Measurements from ENCODE around the gene INPP5K.
"Not testable (repeated sequence)": the region's sequence is repeated elsewhere in the genome, so short reads cannot be mapped to it uniquely, and the experiment has no call there.

The INPP5K gene

DNA sequence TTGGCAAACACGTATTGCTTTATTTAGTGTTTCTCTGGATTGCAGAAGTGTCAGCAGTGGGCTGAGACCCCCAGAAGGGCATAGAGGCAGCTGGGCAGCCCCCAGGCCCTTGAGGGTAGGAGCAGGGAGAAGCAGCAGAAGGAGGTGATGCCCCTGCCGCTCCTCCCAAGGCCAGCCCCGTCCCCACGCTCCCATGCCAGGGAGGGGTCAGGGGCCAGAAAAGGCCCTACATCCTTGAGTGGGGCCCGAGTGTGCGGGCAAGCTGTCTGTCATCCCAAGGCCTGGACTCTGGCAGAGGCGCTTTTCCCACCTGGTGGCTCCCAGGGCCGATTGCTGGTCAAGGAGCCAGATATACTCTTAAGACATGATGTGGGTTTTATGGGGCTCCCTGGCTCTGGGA, 52.2 kb downstream of the INPP5K start:
- DNase-seq (ENCODE audit: low read depth) = no peak

DNA sequence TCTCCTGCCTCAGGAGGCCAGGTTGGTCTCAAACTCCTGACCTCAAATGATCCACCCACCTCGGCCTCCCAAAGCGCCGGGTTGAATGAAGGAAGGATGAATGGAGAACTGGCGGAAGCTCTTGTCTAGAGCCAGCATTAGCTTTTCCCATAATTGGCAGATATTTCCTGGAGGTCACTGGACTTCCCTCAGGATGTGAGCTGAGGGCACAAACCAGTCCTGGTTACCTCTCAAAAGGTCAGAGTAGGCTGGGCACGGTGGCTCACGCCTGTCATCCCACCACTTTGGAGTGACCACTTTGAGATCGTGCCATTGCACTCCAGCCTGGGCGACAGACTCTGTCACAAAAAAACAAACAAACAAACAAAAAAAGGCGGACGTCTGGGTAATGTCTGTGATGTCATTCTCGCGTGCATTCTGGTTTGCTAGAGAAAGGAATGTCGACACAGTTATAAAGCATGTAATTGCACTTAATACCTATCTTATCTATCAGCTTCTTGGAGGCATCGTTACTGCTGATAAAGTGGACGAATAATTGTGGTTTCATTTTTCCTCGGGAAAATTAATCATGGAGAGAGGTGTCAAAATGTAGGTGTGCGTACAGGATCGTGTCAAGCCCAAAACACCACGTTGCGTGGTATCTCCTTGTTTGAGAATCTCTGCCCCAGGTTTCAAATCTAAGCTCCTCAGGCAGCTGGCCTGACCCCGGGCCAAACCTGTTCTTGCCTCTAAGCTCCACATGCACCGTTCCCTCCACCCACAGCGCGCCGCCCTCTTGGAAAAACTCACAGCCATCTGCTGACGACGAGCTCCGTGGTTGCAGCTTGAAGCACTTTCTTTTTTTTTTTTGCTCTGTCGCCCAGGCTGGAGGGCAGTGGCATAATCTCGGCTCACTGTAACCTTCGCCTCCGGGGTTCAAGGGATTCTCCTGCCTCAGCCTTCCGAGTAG, 54.0 kb downstream of the INPP5K start:
- no peak for DNase-seq (ENCODE audit: low read depth)

DNA sequence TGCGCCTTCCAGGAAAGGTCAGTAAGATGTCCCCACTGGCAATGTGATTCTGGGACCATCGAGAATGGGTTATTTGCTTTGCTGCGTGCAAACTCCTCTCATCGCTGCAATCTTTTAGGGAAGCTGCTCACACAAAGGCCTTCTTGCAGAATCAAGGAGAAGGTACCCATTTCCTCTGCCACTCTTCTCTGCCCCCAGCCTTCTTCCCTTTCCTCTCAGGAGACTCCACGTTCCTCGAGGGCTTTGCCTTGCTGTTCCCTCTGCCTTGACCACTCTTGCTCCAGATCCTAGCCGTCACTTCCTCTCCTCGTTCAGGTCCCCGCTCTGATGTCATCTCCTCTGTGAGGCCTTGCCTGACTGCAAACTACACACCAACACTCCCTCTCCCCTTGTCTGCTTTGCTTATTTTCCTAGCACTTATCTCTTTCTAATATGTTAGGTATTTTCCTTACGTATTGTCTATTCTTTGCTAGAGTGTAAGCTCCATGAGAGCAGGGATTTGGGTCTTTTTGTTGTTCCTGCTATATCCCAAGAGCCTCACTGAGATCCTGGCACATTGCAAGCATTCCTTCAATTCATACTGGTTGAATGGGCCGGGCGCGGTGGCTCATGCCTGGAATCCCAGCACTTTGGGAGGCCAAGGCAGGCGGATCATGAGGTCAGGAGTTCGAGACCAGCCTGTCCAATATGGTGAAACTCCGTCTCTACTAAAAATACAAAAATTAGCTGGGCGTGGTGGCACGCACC, 55.0 kb downstream of the INPP5K start:
- no peak for DNase-seq (ENCODE audit: low read depth)

DNA sequence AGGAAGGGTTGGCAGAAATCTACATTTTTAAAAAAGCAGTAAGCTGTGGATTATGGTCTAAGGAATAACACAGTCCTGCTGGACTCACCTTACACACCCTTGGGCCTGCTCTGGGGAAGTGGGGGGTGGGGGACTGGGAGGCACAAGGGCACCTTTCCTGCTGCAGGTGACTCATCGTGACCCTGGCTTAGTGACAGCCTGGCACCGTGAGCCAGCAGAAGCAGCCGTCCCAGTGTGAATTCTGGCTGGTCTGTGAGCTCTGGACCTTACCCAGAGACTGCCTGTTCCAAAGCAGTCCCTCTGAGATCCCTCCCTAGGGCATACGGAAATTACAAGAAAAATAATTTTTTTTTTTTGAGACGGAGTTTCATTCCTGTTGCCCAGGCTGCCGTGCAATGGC, 56.2 kb downstream of the INPP5K start:
- DNase-seq (ENCODE audit: low read depth) = no peak

DNA sequence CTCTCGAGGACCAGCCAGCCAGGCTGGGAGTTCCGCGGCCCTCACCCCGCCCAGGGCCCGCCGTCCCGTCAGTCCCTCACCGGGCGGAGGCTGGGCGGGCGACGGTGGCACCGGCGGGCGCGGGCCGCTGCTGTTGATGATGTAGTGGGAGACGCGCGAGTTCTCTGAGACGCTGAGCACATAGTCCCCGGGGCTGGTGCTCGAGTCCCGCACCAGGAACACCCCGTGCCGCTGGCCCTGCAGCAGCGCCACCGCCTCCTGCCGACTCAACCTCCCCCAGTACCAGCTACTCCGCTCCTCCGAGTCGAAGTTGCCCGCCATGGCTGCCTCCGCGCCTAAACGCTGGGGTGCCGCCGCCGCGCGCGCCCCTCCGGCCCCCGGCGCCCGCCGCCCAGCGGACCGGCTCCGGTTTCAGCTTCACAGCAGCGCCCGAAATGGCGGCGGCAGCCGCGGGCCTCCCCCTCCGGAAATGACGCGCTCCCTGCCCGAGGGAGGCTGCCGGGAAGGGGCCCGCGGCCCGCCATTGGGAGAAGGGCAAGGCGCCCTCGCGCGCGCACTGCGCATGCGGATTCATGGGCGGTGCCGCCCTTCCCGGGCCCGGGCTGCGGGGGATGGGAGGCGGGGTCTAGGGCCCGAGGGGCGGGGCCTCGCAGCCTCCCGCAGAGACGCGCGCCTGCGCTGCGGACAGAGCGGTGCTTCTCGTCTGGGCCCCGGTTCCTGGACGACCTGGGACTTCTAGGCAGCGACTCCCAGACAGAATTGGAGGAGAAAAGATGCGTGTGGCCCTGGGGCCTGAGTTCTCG, 60.4 kb downstream of the INPP5K start, which contains the start of gene CRK:
Gene CRK (minus strand): TSS at position 436 of the 803 bp plus-strand sequence. CDS start 115 bp downstream, at position 321.
- peak; percentile 98 for DNase-seq (ENCODE audit: low read depth)

DNA sequence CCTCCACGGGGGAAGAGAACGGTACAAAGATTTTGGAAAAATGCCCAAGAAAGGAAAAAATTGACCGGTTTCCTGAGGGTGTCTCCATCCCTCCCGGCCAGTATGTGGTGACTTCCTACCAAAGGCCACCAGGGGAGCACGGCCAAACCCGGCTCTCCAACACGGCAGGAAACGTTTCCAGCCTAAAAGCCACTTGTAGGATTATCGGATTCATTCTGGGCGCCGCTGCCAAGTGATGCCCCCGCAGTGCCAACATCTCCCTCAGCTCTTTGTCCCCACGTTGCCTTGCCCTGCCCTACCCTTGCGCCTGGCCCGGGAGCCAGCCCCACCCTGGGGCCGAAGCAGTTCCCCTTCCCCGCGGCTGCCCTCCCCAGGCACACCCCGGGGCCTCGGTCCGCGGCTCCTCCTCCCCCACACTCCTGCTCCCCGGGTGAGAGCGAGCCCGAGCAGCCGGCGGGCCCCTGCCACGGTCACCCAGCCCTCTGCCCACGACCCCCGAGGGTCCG, 61.1 kb downstream of the INPP5K start:
- DNase-seq (ENCODE audit: low read depth) = peak; percentile 14

DNA sequence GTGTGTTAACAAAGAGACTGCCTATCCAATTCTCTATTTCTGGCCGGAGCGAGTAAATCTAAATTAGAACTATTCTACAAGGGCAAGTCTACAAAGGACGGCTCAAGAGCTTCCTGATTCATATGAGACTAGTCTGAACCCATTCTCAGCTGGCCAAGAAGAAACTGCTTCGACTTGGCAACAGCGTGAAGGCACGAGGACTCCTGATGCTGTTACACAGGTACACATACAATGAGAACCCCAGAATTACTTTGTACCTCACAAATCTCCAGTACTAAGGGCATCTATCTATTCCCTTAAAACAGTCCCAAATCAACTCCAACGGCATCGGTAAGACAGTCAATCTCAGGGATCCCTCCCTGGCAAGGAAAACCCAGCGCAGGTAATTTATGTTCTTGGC, 61.9 kb downstream of the INPP5K start:
- no peak for DNase-seq (ENCODE audit: low read depth)

DNA sequence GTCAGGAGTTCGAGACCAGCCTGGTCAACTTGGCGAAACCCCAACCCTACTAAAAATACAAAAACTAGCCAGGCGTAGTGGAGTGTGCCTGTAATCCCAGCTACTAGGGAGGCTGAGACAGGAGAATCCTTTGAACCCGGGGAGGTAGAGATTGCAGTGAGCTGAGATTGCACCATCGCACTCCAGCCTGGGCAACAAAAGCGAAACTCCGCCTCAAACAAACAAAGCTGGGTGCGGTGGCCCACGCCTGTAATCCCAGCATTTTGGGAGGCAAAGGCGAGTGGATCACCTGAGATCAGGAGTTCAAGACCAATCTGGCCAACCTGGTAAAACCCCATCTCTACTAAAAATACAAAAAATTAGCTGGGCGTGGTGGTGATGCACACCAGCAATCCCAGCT, 62.7 kb downstream of the INPP5K start:
- not testable (repeated sequence) for DNase-seq (ENCODE audit: low read depth)

DNA sequence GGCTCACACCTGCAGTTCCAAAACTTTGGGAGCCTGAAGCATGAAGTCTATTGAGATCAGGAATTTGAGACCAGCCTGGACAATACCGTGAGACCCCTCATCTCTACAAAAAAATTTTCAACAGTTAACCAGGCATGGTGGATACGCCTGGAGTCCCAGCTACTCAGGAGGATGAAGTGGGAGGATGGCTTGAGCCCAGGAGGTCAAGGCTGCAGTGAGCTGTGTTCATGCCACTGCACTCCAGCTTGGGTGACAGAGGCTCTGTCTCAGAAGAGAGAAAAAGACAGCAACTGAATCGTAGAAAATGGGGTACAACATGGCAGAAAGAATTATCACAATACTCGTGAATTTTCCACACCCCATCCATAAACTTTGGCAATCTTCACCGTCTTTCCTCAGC, 63.6 kb downstream of the INPP5K start:
- DNase-seq (ENCODE audit: low read depth) = no peak

DNA sequence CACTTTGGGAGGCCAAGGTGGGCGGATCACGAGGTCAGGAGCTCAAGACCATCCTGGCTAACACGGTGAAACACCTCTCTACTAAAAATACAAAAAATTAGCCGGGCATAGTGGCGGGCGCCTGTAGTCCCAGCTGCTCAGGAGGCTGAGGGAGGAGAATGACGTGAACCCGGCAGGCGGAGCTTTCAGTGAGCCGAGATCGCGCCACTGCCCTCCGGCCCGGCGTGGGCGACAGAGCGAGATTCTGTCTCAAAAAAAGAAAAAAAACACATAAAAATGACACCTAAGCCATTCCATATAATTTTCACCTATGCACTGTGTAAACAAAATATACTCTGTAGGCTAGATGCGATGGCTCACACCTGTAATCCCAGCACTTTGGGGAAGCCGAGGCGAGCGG, 66.2 kb downstream of the INPP5K start:
- not testable (repeated sequence) for DNase-seq (ENCODE audit: low read depth)

DNA sequence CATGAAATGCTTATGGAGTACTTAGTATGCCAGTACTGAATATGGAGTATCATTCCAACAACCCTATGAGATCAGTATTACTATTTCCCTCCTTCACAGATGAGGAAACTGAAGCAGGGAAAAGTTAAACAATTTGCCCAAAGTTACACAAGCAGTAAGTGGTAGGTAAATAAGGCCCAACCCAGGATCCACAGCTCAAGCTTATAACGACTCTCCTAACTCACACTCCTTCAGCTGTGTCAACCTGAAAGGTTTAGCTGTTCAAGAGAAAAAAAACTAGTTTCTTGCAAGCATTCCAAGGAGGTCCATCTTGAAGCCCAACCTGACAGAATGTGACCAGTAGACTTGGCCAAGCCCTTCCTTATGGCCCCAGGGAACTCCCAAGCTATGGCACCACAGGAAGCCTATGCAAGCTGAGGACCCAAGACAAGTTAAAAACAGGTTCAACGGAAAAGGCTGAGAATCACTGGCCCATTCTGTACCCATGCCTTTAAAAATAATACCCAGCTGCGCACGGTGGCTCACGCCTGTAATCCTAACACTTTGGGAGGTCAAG, 66.9 kb downstream of the INPP5K start:
- no peak for DNase-seq (ENCODE audit: low read depth)

DNA sequence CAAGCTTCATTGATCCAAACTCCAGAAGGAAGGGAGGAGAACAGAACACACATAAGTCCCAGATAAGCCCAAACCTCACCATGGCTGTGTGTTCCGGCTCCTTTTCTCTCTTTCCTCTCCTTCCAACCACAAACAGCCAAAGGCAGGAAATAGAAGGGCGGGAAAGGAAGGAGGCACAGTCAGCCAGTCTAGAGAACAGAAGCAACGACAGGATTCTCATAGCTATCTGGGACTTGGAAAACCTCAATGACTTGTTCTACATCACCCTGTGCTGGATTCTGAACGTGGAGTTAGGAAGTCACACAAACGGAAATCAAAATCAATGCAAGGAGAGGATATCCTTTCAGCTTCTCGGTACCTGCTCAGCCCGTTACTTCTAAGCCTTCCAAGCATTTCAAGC, 69.4 kb downstream of the INPP5K start:
- DNase-seq (ENCODE audit: low read depth) = no peak

DNA sequence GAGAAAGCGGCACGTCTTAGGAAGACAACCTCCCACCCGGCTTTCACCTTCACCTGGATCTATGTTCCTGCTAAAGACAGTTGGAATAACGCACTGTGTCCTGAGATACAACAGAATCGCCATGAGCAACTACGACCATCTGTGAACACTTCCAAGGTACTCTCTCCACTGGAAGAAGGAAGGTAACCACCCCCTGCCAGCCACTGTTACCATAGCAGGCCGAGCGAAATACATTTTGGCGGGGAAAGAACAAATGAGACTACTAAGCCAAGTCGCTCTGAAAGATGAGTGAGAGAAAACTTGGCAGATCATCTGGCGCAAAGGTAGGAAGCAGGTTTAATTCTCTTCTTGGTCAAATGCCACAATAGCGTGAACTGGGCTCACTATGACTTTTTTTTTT, 70.2 kb downstream of the INPP5K start:
- no peak for DNase-seq (ENCODE audit: low read depth)

DNA sequence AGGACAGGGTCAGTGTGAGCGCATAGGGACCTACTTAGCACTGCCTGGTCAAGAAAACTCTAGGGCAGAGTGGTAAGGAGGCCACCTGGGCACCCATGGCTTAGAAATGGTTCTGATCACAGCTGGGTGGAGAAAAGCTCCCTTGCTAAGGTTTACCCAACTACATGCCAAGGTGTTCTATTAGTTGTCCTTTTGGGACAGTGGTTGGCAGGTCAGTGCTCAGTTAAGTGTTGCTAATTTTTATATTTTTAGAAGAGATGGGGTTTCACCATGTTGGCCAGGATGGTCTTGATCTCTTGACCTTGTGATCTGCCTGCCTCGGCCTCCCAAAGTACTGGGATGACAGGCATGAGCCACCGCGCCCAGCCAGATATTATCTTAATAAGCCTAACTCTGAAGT, 70.7 kb downstream of the INPP5K start:
- DNase-seq (ENCODE audit: low read depth) = not testable (repeated sequence)
